HG03196 (cell line): ENCODE data around the gene C2CD2L.
A peak's percentile ranks its signal among the peaks of the same experiment; 100 is the strongest.
"Not testable (repeated sequence)": the region's sequence is repeated elsewhere in the genome, so short reads cannot be mapped to it uniquely, and the experiment has no call there.

Experiments
- ATAC-seq: cut with Tn5 transposase; IDR thresholded peaks from one replicate; pipeline ENCODE4 v1.9.1; 2021; ENCODE audit not compliant: unreplicated experiment

C2CD2L gene

GRCh38 chr11:119092880-119093842 is 14.0 kb upstream of the C2CD2L start:
- no peak for ATAC-seq

- peak; percentile 6 for ATAC-seq
These were observed 13.0 kb upstream of the C2CD2L start for GRCh38 chr11:119093942-119094815.

GRCh38 chr11:119094816-119095065 is 12.4 kb upstream of the C2CD2L start:
- peak; percentile 37 for ATAC-seq

GRCh38 chr11:119095066-119095880 is 11.9 kb upstream of the C2CD2L start:
- peak; percentile 80 for ATAC-seq

GRCh38 chr11:119099711-119100110 is 7.4 kb upstream of the C2CD2L start:
- no peak for ATAC-seq

- no peak for ATAC-seq
These were observed 6.7 kb upstream of the C2CD2L start for GRCh38 chr11:119100246-119100970.

- ATAC-seq: peak; percentile 4
These were observed 6.0 kb upstream of the C2CD2L start for GRCh38 chr11:119100994-119101758.

GRCh38 chr11:119101759-119102423 is 5.3 kb upstream of the C2CD2L start, which contains the start of gene DPAGT1:
Gene DPAGT1, minus strand, starts transcription at chr11:119101853. Its CDS starts 198 bp downstream, at chr11:119101655.
- peak; percentile 79 for ATAC-seq

GRCh38 chr11:119103161-119103664 is 3.9 kb upstream of the C2CD2L start:
- not testable (repeated sequence) for ATAC-seq

- ATAC-seq: no peak
These were observed 3.4 kb upstream of the C2CD2L start for GRCh38 chr11:119103793-119104192.

- ATAC-seq: no peak
These were observed 498 bp downstream of the C2CD2L start for GRCh38 chr11:119107538-119108145.

GRCh38 chr11:119108146-119108856 is 1.2 kb downstream of the C2CD2L start:
- no peak for ATAC-seq

GRCh38 chr11:119108857-119109221 is 1.7 kb downstream of the C2CD2L start:
- no peak for ATAC-seq

- ATAC-seq: no peak
These were observed 2.7 kb downstream of the C2CD2L start for GRCh38 chr11:119109843-119110242.

- ATAC-seq: no peak
These were observed 3.3 kb downstream of the C2CD2L start for GRCh38 chr11:119110439-119110838.

- ATAC-seq: no peak
These were observed 4.3 kb downstream of the C2CD2L start for GRCh38 chr11:119111361-119111925.

- no peak for ATAC-seq
These were observed 5.3 kb downstream of the C2CD2L start for GRCh38 chr11:119112314-119113020.
